PC-3 (cell line): ENCODE data around the gene SDK1.

ENCODE experiments used
- EZH2 ChIP-seq: fragments of 300-600 bp; sonication (generic); IDR thresholded peaks from one replicate; pipeline ENCODE4 v1.6.1; 2017; ENCODE audit warnings: antibody characterized with exemption, mild to moderate bottlenecking, low read length; ENCODE audit not compliant: unreplicated experiment
- EZH2phosphoT487 ChIP-seq: fragments of 300-600 bp; sonication (generic); IDR thresholded peaks from 2 replicates; pipeline ENCODE4 v1.6.1; 2018; ENCODE audit warnings: mild to moderate bottlenecking, antibody characterized with exemption, low read length, borderline replicate concordance

DNA sequence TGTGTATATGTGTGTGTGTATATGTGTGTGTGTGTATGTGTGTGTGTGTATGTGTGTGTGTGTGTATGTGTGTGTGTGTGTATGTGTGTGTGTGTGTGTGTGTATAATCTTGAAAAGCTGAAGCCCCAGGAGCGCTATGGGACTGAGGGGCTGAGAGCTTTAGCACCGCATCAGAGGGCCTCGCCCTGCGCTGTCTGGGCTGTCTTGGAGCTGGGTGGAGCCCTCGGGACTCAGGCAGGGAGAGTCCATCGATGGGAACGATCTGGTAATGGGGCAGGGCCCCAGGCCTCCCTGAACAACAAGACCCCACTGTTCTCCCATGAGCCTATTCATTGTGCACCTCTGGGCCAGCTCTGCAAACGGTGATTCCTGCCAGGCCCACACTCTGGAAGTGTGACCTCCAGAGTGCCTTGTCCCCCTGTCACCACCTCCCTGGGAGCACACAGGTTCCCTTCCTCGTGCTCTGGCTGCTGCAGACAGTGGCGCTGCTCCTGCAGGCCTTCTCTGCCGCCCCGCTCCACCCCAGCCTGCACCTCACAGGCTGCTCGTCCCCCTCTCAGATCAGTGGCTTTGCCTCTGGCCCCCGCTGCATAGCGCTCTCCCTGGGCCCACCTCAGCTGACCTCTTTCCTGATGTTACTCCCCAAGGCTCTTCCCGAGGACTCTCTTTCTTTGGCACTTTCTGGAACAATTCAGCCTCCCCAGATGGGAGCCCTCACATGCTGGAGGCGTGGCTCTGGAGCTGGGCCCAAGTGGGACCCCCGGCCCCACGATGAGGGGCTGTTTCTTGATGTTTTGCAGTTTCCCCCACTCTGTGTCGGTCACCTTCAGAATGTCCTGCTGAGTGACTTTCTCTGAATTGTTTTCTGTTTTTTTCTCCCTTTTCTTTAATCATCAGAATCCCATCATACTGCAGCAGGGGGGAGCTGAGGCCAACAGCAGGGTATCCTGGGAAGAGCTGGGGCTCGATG is 838.9 kb downstream of the SDK1 start:
- TF ChIP-seq EZH2 (no peak), EZH2phosphoT487 (no peak)
